GM10266 (cell line): ENCODE data around the gene PDLIM7.

Experiments
- DNase-seq: peaks from one replicate; pipeline ENCODE4 v3.0.0; 2012; ENCODE audit errors: extremely low spot score
- TF ChIP-seq, protein P1 (sequence below): IDR thresholded peaks from 2 replicates; pipeline ENCODE4 v1.5.1; 2012; ENCODE audit warnings: mild to moderate bottlenecking, low read depth; ENCODE audit not compliant: control insufficient read depth, insufficient read depth; ENCODE audit errors: missing control alignments

Gene PDLIM7

DNA sequence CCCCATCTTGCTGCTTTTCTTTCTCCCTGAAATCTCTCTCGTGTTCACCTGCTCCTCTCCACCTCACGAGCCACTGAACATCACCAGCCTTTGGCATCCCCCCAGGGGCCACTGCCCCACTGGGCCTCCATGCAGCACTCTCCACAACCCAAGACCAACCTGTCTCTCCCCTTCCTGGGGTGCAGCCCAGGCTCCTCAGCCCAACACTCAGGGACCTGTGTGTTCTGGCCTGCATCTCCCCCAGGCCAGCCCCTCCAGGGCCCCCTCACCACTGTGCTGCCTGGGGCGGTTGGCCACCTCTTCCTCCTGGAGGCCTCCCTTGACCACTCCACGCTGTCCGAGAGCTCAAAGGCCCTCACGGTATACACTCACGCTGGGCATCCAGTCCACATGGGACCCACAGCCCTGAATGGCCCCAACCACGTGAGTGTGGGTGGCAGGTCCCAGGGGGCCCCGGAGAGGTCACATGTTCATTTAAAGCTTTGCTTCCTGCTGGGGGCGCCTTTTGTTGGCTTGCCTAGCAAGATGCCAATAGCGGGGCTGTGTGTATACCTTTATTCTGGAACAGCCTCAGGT, 12.7 kb upstream of the PDLIM7 start:
- DNase-seq, result peak; percentile 81
- TF ChIP-seq, protein P1, sequence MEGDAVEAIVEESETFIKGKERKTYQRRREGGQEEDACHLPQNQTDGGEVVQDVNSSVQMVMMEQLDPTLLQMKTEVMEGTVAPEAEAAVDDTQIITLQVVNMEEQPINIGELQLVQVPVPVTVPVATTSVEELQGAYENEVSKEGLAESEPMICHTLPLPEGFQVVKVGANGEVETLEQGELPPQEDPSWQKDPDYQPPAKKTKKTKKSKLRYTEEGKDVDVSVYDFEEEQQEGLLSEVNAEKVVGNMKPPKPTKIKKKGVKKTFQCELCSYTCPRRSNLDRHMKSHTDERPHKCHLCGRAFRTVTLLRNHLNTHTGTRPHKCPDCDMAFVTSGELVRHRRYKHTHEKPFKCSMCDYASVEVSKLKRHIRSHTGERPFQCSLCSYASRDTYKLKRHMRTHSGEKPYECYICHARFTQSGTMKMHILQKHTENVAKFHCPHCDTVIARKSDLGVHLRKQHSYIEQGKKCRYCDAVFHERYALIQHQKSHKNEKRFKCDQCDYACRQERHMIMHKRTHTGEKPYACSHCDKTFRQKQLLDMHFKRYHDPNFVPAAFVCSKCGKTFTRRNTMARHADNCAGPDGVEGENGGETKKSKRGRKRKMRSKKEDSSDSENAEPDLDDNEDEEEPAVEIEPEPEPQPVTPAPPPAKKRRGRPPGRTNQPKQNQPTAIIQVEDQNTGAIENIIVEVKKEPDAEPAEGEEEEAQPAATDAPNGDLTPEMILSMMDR, result no peak

DNA sequence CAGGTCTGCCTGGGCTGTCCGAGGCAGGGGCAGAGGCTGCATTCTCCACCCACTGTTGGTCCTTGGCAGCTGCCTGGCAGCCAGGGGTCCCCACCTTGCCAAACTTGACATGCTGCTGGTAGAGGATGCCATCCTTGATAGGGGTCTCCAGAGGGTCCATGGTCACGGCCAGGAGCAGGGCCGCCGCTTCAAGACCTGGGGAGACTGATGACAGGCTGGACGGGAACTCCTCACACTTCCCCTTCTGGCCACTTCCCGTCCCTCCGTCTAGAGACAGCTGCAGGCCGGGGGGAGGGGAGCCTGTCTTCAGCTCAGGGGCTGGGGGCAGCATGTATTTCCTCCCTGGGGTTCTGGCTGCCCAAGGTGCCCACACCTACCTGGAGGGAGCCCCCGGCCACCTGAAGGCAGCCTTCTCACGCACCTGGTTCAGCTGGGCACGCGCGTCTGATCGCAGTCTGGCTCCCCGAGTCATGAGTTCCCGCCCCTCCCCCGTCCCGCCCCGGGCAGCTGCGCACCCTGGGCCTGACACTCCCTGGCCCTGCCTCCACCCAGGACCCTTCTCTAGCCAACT, 12.1 kb upstream of the PDLIM7 start, which contains the start of gene DOK3:
TSS of gene DOK3 (minus strand) at position 446 of the 571 bp plus-strand sequence. CDS start at position 160, 286 bp downstream.
- TF ChIP-seq, protein P1, result no peak
- no peak for DNase-seq

DNA sequence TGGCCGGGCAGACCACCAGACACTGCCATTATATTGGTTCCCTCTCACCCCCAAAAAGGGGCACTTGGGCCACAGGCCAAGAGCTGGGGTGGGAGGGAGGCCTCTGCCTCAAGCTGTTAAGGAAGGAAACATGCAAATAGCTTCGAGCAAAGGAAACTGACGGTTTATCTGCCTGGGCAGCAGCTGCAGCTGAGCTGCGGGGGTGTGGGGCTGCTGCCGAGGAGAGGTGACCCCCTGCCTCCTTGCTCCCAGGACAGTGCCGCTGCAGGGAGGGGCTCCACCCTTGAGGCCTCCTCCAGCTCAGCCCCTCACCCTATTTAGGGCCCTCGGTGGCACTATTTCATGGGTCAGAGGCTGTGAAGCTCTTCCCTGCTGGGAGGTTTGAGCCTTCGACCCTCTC, 11.4 kb upstream of the PDLIM7 start:
- TF ChIP-seq, protein P1, result no peak
- DNase-seq, result peak; percentile 65

DNA sequence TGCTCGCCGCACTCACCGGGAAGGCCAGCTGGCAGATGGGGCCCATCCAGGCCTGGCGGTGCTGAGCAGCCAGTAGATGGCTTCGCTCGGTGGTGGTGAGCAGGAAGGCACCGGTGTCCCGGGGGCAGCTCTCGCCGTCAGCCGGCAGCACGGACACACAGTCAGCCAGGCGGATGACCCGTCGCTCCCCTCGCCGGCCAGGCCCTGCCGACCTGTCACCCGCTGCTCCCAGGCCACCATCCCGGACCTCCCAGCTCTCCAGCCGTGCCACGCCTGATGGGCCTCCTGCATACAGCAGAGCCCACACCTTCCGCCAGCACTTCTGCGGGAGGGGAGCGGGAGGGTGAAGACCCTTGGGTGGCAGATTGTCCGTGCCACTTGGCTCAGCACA, 10.8 kb upstream of the PDLIM7 start:
- no peak for DNase-seq
- TF ChIP-seq, protein P1, result no peak

DNA sequence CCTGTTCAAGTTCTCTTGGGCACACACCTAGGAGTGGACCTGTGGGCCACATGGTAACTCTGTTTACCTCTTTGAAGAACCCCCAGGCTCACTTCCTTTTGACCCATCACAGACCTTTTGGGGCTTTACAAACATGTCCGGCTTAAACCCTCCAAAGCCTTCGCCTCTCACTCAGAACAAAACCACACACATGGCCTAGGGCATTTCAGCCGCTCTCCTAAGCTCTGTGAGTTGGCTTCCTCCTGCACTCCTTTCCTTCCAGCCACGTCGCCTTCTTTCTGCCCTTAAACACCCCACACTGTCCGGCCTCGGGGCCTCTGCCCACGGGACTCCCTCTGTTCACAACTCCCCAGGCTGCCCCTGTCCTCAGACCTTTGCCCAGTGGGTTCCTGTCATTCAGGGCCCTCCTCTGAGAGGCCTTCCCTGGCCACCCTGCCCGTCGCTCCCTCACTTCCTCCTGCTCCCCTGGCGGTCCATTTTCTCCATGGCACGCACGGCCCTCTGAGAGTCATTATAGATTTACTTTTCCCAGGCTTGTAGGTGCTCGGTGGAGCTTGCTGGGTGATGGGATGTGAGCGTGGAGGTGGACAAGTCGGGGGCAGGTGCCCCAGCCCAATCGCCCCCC, 10.3 kb upstream of the PDLIM7 start:
- no peak for DNase-seq
- TF ChIP-seq, protein P1, result no peak

DNA sequence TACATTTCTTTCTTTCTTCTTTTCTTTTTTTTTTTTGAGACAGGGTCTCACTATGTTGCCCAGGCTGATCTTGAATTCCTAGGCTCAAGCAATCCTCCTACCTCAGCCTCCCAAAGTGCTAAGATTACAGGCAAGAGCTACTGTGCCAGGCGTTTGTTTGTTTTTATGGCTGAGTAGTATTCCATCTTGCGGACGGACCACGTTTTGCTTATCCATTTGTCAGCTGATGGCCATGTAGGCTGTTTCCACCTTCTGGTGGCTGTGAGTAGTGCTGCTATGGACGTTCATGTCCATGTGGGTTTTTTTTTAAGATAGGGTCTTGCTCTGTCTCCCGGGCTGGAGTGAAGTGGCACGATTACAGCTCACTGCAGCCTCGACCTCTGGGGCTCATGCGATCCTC, 9.8 kb upstream of the PDLIM7 start:
- TF ChIP-seq, protein P1, result peak; percentile 3
- no peak for DNase-seq

DNA sequence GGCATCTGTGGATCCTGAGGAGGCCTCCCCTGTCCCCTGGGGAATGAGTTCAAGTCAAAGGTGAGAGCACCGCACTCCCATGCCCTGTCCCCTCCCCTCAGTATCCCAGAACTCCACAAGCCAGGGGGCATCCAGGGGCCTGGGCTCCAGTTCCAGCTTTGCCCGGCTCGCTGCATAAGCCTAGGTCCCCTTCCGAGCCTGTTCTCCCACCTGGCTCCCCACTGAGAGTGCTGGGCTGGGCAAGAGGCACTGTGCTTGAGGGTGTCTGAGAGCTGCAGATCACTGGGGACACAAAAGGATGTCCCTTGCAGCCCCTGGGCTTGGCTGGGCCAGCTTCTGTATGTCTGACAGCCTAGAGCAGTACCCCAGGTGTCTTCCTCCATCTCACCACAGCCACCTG, 7.7 kb upstream of the PDLIM7 start:
- no peak for DNase-seq
- TF ChIP-seq, protein P1, result no peak
